ENCODE measurements around the gene IFIT1B. TPM values are rescaled to one million over a fixed set of nuclear protein-coding genes. Genes with fewer than 3 reads are reported as not detected.

IFIT1B gene
- total and polyA plus RNA-seq, 10 of the 15 experiments (the other 5 are each of a cell fraction or from before 2014, with no cell fraction given): 0.04 TPM; not detected in 9

DNA sequence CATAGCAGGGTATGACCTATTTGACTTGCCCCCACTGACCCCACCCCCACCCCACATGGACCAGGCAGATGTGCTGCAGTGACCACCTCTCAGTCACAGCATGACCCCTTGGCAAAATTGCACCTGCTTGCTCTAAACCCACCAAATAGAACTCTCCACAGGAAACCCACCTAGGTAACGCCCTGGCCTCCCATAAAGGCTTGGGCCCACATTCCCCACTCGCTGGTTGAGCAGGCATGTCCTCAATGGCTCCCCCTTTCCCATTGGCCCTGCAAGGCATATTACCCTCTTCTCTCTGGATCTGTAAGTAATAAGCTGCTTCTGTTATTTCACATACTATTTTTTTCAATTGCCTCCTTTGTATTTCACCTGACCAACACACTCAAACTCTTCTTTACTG, 17.3 kb downstream of the IFIT1B start (continued):
- TF ChIP-seq, protein P1, sequence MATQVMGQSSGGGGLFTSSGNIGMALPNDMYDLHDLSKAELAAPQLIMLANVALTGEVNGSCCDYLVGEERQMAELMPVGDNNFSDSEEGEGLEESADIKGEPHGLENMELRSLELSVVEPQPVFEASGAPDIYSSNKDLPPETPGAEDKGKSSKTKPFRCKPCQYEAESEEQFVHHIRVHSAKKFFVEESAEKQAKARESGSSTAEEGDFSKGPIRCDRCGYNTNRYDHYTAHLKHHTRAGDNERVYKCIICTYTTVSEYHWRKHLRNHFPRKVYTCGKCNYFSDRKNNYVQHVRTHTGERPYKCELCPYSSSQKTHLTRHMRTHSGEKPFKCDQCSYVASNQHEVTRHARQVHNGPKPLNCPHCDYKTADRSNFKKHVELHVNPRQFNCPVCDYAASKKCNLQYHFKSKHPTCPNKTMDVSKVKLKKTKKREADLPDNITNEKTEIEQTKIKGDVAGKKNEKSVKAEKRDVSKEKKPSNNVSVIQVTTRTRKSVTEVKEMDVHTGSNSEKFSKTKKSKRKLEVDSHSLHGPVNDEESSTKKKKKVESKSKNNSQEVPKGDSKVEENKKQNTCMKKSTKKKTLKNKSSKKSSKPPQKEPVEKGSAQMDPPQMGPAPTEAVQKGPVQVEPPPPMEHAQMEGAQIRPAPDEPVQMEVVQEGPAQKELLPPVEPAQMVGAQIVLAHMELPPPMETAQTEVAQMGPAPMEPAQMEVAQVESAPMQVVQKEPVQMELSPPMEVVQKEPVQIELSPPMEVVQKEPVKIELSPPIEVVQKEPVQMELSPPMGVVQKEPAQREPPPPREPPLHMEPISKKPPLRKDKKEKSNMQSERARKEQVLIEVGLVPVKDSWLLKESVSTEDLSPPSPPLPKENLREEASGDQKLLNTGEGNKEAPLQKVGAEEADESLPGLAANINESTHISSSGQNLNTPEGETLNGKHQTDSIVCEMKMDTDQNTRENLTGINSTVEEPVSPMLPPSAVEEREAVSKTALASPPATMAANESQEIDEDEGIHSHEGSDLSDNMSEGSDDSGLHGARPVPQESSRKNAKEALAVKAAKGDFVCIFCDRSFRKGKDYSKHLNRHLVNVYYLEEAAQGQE (IDR thresholded peaks at IDR 0.05; ENCODE audit: low read depth, low read length): no peak
- TF ChIP-seq ASH2L (IDR thresholded peaks at IDR 0.05; ENCODE audit: borderline replicate concordance, low read depth) (no peak), ETV6 (conservative IDR thresholded peaks at IDR 0.05 in 1 of 2, IDR thresholded peaks at IDR 0.05 in 1 of 2; ENCODE audit: borderline replicate concordance in 1 of 2, low read depth in 1 of 2) (no peak)
- TF ChIP-seq, protein P2, sequence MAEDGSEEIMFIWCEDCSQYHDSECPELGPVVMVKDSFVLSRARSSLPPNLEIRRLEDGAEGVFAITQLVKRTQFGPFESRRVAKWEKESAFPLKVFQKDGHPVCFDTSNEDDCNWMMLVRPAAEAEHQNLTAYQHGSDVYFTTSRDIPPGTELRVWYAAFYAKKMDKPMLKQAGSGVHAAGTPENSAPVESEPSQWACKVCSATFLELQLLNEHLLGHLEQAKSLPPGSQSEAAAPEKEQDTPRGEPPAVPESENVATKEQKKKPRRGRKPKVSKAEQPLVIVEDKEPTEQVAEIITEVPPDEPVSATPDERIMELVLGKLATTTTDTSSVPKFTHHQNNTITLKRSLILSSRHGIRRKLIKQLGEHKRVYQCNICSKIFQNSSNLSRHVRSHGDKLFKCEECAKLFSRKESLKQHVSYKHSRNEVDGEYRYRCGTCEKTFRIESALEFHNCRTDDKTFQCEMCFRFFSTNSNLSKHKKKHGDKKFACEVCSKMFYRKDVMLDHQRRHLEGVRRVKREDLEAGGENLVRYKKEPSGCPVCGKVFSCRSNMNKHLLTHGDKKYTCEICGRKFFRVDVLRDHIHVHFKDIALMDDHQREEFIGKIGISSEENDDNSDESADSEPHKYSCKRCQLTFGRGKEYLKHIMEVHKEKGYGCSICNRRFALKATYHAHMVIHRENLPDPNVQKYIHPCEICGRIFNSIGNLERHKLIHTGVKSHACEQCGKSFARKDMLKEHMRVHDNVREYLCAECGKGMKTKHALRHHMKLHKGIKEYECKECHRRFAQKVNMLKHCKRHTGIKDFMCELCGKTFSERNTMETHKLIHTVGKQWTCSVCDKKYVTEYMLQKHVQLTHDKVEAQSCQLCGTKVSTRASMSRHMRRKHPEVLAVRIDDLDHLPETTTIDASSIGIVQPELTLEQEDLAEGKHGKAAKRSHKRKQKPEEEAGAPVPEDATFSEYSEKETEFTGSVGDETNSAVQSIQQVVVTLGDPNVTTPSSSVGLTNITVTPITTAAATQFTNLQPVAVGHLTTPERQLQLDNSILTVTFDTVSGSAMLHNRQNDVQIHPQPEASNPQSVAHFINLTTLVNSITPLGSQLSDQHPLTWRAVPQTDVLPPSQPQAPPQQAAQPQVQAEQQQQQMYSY (CRISPR knock-in tag; IDR thresholded peaks at IDR 0.05): no peak
